Measurements from ENCODE around the gene ADGB. TPM values are rescaled to one million over a fixed set of nuclear protein-coding genes. Genes with fewer than 3 reads are reported as not detected.
"Not testable (repeated sequence)": the region's sequence is repeated elsewhere in the genome, so short reads cannot be mapped to it uniquely, and the experiment has no call there.

ADGB gene
- total RNA-seq, 6 experiments from 2014 or later = not detected

- no peak overlapping the region for H3K4me3 Mint-ChIP-seq
- no peak overlapping the region for H3K27ac Mint-ChIP-seq
- no peak for DNase-seq
- H3K9me3 Mint-ChIP-seq = no peaks in the 10 kb centered on the region
- TF ChIP-seq CTCF (IDR thresholded peaks at IDR 0.05) = no peak
- peaks cover 3% of the 10 kb centered on the region; the same call in 1 of the 2 replicates for H3K27me3 Mint-ChIP-seq (ENCODE audit: insufficient read depth)
- no peaks in the 10 kb centered on the region for H3K36me3 Mint-ChIP-seq (ENCODE audit: low read depth)
- peaks cover 6% of the 10 kb centered on the region for H3K4me1 Mint-ChIP-seq (ENCODE audit: low read depth)
These were observed 193.2 kb downstream of the ADGB start for GRCh38 chr6:146791930-146792329.

- H3K27ac Mint-ChIP-seq; H3K27me3 Mint-ChIP-seq (ENCODE audit: insufficient read depth); H3K4me3 Mint-ChIP-seq; H3K36me3 Mint-ChIP-seq (ENCODE audit: low read depth); DNase-seq; H3K9me3 Mint-ChIP-seq; H3K4me1 Mint-ChIP-seq (ENCODE audit: low read depth): not testable (repeated sequence)
These were observed 194.4 kb downstream of the ADGB start for GRCh38 chr6:146793218-146793617.

- DNase-seq = no peak
- H3K4me3 Mint-ChIP-seq = no peak overlapping the region
- no peak overlapping the region for H3K27ac Mint-ChIP-seq
- no peak for TF ChIP-seq CTCF (IDR thresholded peaks at IDR 0.05)
- H3K4me1 Mint-ChIP-seq (ENCODE audit: low read depth) = no peaks in the 10 kb centered on the region
- H3K36me3 Mint-ChIP-seq (ENCODE audit: low read depth) = no peaks in the 10 kb centered on the region
- H3K27me3 Mint-ChIP-seq (ENCODE audit: insufficient read depth) = peaks cover 2% of the 10 kb centered on the region; the same call in 1 of the 2 replicates
- no peaks in the 10 kb centered on the region for H3K9me3 Mint-ChIP-seq
These were observed 196.8 kb downstream of the ADGB start for GRCh38 chr6:146795479-146796133.

- H3K4me1 Mint-ChIP-seq (ENCODE audit: low read depth); DNase-seq; H3K27me3 Mint-ChIP-seq (ENCODE audit: insufficient read depth); H3K4me3 Mint-ChIP-seq; H3K36me3 Mint-ChIP-seq (ENCODE audit: low read depth); H3K27ac Mint-ChIP-seq; H3K9me3 Mint-ChIP-seq: not testable (repeated sequence)
These were observed 204.4 kb downstream of the ADGB start for GRCh38 chr6:146803167-146803566.

- no peak for DNase-seq
- Mint-ChIP-seq H3K4me1 (ENCODE audit: low read depth) (no peaks in the 10 kb centered on the region; the same call in 1 of the 2 replicates), H3K9me3 (no peaks in the 10 kb centered on the region), H3K36me3 (ENCODE audit: low read depth) (no peaks in the 10 kb centered on the region), H3K27ac (no peak overlapping the region), H3K27me3 (ENCODE audit: insufficient read depth) (no peaks in the 10 kb centered on the region; the same call in none of the 2 replicates), H3K4me3 (no peak overlapping the region)
- no peak for TF ChIP-seq CTCF (IDR thresholded peaks at IDR 0.05)
These were observed 204.8 kb downstream of the ADGB start for GRCh38 chr6:146803601-146804000.

- TF ChIP-seq CTCF (IDR thresholded peaks at IDR 0.05) = no peak
- Mint-ChIP-seq H3K36me3 (ENCODE audit: low read depth) (no peaks in the 10 kb centered on the region), H3K4me1 (ENCODE audit: low read depth) (no peaks in the 10 kb centered on the region; the same call in 1 of the 2 replicates), H3K4me3 (no peak overlapping the region), H3K27me3 (ENCODE audit: insufficient read depth) (no peaks in the 10 kb centered on the region; the same call in none of the 2 replicates), H3K9me3 (no peaks in the 10 kb centered on the region), H3K27ac (no peak overlapping the region)
- DNase-seq = no peak
These were observed 207.0 kb downstream of the ADGB start for GRCh38 chr6:146805546-146806325.

GRCh38 chr6:146809014-146809413 lies 210.2 kb downstream of the ADGB start:
- not testable (repeated sequence) for H3K27ac Mint-ChIP-seq; DNase-seq; H3K4me3 Mint-ChIP-seq; H3K36me3 Mint-ChIP-seq (ENCODE audit: low read depth); H3K9me3 Mint-ChIP-seq; H3K27me3 Mint-ChIP-seq (ENCODE audit: insufficient read depth)
- peaks cover 21% of the 10 kb centered on the region; the same call in 1 of the 2 replicates for H3K4me1 Mint-ChIP-seq (ENCODE audit: low read depth)

- H3K9me3 Mint-ChIP-seq; H3K27ac Mint-ChIP-seq; H3K27me3 Mint-ChIP-seq (ENCODE audit: insufficient read depth); H3K36me3 Mint-ChIP-seq (ENCODE audit: low read depth); DNase-seq: not testable (repeated sequence)
- peak overlapping the region; percentile 42; the same call in 1 of the 2 replicates for H3K4me3 Mint-ChIP-seq
- H3K4me1 Mint-ChIP-seq (ENCODE audit: low read depth) = peaks cover 39% of the 10 kb centered on the region; the same call in 1 of the 2 replicates
These were observed 214.1 kb downstream of the ADGB start for GRCh38 chr6:146812811-146813321.
